ENCODE results near the gene TP53BP2. TPM values are rescaled to one million over a fixed set of nuclear protein-coding genes. Genes with fewer than 3 reads are reported as not detected.

TP53BP2 gene
- polyA plus RNA-seq, 1 experiment, result 18.6 TPM

DNA sequence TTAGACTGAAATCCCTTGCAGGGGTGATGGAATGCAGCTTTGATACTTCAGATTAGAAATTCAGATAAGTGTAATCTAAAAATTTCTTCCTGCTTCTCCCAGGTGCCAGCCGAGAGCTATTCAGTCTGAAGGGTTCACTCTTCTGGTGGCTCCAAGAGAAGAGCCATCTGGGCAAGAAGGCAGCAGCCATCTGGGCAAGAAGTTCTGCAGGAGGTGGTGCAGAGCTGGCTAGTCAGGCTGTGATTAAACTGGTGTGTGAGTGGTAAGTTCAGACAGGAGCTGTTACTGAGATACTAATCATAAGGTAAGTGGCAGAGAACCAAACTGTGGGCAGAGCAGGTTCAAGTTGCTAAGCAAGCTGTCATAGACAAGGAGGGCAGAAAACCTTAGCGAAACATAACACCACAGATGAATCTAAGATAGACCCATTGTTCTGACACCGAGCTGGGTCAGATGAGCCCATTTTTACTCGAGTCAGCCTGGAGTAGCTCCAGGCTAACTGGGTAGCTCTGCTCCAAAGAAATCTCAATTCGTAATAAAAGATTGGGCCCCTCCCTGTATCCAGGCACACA is 14.4 kb upstream of the TP53BP2 start:
- Histone ChIP-seq H3K27me3 (ENCODE audit: control insufficient read depth, insufficient read depth, low read length) (0 out of 2 replicates have a peak, but pooled peaks cover 1% of the 10 kb centered on the region), H3K4me3 (ENCODE audit: low read depth, low read length) (no peak overlapping the region), H3K36me3 (ENCODE audit: control insufficient read depth, insufficient read depth, low read length) (no peaks in the 10 kb centered on the region)
- no peak for DNase-seq (ENCODE audit: low read depth)
- ChIA-PET CTCF (interaction anchor here (4.1 kb wide), 1 partner anchor 14 kb away, joined by 16 read pairs; the partner anchor contains the start of gene TP53BP2), POLR2A (no interaction called here)
- TF ChIP-seq, protein P1, sequence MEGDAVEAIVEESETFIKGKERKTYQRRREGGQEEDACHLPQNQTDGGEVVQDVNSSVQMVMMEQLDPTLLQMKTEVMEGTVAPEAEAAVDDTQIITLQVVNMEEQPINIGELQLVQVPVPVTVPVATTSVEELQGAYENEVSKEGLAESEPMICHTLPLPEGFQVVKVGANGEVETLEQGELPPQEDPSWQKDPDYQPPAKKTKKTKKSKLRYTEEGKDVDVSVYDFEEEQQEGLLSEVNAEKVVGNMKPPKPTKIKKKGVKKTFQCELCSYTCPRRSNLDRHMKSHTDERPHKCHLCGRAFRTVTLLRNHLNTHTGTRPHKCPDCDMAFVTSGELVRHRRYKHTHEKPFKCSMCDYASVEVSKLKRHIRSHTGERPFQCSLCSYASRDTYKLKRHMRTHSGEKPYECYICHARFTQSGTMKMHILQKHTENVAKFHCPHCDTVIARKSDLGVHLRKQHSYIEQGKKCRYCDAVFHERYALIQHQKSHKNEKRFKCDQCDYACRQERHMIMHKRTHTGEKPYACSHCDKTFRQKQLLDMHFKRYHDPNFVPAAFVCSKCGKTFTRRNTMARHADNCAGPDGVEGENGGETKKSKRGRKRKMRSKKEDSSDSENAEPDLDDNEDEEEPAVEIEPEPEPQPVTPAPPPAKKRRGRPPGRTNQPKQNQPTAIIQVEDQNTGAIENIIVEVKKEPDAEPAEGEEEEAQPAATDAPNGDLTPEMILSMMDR (IDR thresholded peaks at IDR 0.05; ENCODE audit: insufficient read depth, low read depth, low read length), result no peak

DNA sequence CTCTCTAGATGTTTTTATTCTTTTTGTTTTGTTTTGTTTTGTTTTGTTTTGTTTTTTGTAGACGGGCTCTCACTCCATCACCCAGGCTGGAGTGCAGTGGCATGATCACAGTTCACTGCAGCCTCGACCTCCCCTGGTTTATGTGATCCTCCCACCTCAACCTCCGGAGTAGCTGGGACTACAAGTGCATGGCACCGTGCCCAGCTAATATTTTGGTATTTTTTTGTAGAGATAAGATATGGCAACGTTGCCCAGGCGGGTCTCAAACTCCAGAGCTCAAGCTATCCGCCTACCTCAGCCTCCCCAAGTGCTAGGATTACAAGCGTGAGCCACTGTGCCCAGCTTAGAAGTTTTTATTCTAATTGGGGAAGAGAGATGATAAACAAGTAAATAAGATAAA is 13.3 kb upstream of the TP53BP2 start:
- DNase-seq (ENCODE audit: low read depth), result no peak
- H3K36me3 ChIP-seq (ENCODE audit: control insufficient read depth, insufficient read depth, low read length), result no peaks in the 10 kb centered on the region
- H3K27me3 ChIP-seq (ENCODE audit: control insufficient read depth, insufficient read depth, low read length), result 0 out of 2 replicates have a peak, but pooled peaks cover 1% of the 10 kb centered on the region
- TF ChIP-seq, protein P1 (IDR thresholded peaks at IDR 0.05; ENCODE audit: insufficient read depth, low read depth, low read length), result no peak
- H3K4me3 ChIP-seq (ENCODE audit: low read depth, low read length), result no peak overlapping the region
- ChIA-PET POLR2A (no interaction called here), CTCF (interaction anchor here (1.5 to 4.1 kb wide), 2 partner anchors 9 to 13 kb away, joined by 3 to 16 read pairs; partner anchors contain the start of gene TP53BP2)

DNA sequence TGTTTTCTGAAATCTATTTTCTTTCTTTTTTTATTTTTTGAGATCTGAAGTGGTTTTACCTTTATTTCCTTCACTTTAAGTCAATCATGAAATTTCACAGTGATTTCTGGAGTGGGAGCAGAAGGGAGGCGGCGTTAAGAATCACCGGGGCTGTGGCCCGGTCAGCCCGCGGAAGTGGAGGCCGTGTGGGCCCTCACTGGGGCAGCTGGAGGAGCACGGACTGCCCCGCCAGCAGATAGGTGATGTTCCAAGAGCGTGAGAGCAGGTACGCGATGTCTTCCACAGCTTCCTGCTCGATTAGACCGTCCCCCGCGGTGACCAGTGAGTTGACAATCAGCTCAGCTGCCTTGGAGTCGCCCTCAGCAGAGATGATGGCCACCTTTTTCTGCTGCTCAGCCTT is 10.6 kb upstream of the TP53BP2 start:
- ChIA-PET POLR2A (no interaction called here), CTCF (interaction anchor here (1.6 kb wide), 1 partner anchor 10 kb away, joined by 6 read pairs; the partner anchor contains the start of gene TP53BP2)
- TF ChIP-seq, protein P1 (IDR thresholded peaks at IDR 0.05; ENCODE audit: insufficient read depth, low read depth, low read length), result no peak
- Histone ChIP-seq H3K27me3 (ENCODE audit: control insufficient read depth, insufficient read depth, low read length) (0 out of 2 replicates have a peak, but pooled peaks cover 1% of the 10 kb centered on the region), H3K36me3 (ENCODE audit: control insufficient read depth, insufficient read depth, low read length) (no peaks in the 10 kb centered on the region), H3K4me3 (ENCODE audit: low read depth, low read length) (no peak overlapping the region)
- no peak for DNase-seq (ENCODE audit: low read depth)

DNA sequence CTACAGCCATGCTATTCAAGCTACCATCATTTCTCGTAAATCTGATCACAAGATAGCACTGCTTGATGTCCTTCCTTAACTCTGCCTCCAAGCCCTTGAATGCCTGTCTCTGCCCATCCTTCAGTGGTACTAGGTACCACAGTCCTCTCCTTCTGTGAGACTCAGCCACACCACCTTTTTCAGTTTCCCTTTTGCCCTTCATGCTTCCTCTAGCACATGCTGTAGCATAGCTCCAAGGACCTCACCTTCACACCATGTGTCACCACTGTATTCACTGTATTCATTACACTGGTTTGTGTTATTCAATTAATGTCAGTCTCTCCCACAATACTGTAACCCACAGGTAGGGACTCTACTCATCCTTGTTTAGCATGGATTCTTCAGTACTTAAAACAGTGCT is 8.0 kb upstream of the TP53BP2 start:
- no peak overlapping the region for H3K4me3 ChIP-seq (ENCODE audit: low read depth, low read length)
- DNase-seq (ENCODE audit: low read depth), result no peak
- TF ChIP-seq, protein P1 (IDR thresholded peaks at IDR 0.05; ENCODE audit: insufficient read depth, low read depth, low read length), result no peak
- no peaks in the 10 kb centered on the region for H3K36me3 ChIP-seq (ENCODE audit: control insufficient read depth, insufficient read depth, low read length)
- no peaks in the 10 kb centered on the region for H3K27me3 ChIP-seq (ENCODE audit: control insufficient read depth, insufficient read depth, low read length)
- ChIA-PET POLR2A (no interaction called here), CTCF (no interaction called here)

DNA sequence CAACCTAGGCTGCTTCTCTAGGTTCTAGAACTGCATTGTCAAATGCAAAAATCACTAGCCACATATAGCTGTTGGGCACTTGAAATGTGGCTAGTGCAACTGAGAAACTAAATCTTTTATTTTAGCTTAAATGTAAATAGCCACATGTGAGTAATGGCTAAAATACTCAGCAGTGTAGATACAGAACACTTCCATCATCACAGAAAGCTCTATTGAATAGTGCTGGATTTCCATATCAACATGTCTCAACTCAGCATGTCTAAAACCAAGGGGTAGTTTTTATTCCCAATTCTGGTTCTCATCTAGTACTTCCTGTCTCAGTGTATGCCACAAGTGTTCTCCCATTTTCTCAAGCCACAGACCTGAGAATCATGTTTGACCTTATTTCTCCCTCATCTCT is 7.5 kb upstream of the TP53BP2 start:
- CTCF ChIA-PET, result no interaction called here

More for the DNA sequence above, 7.5 kb upstream of the TP53BP2 start:
- TF ChIP-seq, protein P1 (IDR thresholded peaks at IDR 0.05; ENCODE audit: insufficient read depth, low read depth, low read length), result no peak
- Histone ChIP-seq H3K4me3 (ENCODE audit: low read depth, low read length) (no peak overlapping the region), H3K36me3 (ENCODE audit: control insufficient read depth, insufficient read depth, low read length) (no peaks in the 10 kb centered on the region), H3K27me3 (ENCODE audit: control insufficient read depth, insufficient read depth, low read length) (no peaks in the 10 kb centered on the region)
- DNase-seq (ENCODE audit: low read depth), result no peak
- POLR2A ChIA-PET, result no interaction called here
